BE2C (cell line): ENCODE data around the gene BABAM2.

Experiments used
- DNase-seq: peaks from one replicate; pipeline ENCODE4 v3.0.0-alpha.2; 2020
- H3K27me3 ChIP-seq: fragments of 250-450 bp; sonication (Bioruptor Pico); 2 replicates; pipeline ENCODE4 v1.5.1; 2020; ENCODE audit warnings: mild to moderate bottlenecking
- H3K36me3 ChIP-seq: fragments of 250-450 bp; sonication (Bioruptor Pico); 2 replicates; pipeline ENCODE4 v1.5.1; 2020; ENCODE audit warnings: mild to moderate bottlenecking
- H3K4me1 ChIP-seq: fragments of 250-450 bp; sonication (Bioruptor Pico); 2 replicates; pipeline ENCODE4 v1.5.1; 2020
- H3K4me3 ChIP-seq: 2 replicates; pipeline ENCODE4 v1.5.1; 2011; ENCODE audit warnings: low read depth, low read length
- H3K9me3 ChIP-seq: fragments of 250-450 bp; sonication (Bioruptor Pico); 2 replicates; pipeline ENCODE4 v1.5.1; 2020
- TF ChIP-seq, protein P1 (sequence below): IDR thresholded peaks from 2 replicates; pipeline ENCODE4 v1.5.1; 2012; ENCODE audit warnings: mild to moderate bottlenecking, low read depth, low read length

The BABAM2 gene

DNA sequence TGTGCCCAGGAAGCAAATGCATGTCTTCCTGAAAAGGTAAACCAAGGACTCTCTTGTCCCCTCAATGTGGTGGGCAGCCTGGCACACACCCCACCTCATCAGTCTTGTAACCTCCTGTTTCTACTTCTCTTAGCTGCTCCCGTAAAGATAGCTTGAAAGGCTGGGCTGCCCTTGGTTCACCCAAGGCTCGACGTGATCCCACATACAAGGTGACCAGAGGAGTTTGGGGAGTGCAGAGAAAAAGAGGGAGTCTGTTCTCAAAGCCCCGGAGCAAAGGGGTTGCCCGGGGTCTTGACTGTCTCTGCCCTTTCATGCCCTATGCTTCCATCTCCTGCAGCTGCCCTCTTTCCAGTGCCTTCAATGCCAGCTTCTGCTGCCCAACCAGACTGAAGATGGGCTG is 483.8 kb downstream of the BABAM2 start:
- no peak for DNase-seq
- no peaks in the 10 kb centered on the region for H3K27me3 ChIP-seq
- H3K4me1 ChIP-seq, result no peaks in the 10 kb centered on the region; the same call in 1 of the 2 replicates
- TF ChIP-seq, protein P1, sequence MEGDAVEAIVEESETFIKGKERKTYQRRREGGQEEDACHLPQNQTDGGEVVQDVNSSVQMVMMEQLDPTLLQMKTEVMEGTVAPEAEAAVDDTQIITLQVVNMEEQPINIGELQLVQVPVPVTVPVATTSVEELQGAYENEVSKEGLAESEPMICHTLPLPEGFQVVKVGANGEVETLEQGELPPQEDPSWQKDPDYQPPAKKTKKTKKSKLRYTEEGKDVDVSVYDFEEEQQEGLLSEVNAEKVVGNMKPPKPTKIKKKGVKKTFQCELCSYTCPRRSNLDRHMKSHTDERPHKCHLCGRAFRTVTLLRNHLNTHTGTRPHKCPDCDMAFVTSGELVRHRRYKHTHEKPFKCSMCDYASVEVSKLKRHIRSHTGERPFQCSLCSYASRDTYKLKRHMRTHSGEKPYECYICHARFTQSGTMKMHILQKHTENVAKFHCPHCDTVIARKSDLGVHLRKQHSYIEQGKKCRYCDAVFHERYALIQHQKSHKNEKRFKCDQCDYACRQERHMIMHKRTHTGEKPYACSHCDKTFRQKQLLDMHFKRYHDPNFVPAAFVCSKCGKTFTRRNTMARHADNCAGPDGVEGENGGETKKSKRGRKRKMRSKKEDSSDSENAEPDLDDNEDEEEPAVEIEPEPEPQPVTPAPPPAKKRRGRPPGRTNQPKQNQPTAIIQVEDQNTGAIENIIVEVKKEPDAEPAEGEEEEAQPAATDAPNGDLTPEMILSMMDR, result no peak
- H3K4me3 ChIP-seq, result no peak overlapping the region
- H3K36me3 ChIP-seq, result no peaks in the 10 kb centered on the region
- H3K9me3 ChIP-seq, result no peaks in the 10 kb centered on the region

DNA sequence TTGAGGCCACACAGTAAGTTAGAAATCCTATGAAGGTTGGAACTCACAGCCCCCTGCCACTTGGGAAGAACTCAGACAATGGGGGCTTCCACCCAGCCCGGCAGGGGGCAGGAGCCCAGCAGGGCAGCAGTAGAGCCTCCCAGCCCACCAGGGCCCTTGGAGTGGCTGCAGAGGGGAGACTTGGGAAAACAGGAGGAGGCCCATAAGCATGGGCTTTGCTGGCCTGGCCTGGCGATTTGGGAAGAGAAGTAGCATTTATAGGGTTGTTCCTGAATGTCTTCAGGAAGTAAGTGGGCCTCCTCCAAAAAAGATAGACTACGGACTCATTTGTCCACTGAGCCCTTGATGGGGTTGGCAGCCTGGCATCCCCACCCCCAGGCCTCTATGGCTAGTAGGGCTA is 484.7 kb downstream of the BABAM2 start:
- Histone ChIP-seq H3K36me3 (no peaks in the 10 kb centered on the region), H3K9me3 (no peaks in the 10 kb centered on the region), H3K4me3 (no peak overlapping the region), H3K27me3 (no peaks in the 10 kb centered on the region), H3K4me1 (no peaks in the 10 kb centered on the region; the same call in 1 of the 2 replicates)
- DNase-seq, result no peak
- TF ChIP-seq, protein P1, result no peak

DNA sequence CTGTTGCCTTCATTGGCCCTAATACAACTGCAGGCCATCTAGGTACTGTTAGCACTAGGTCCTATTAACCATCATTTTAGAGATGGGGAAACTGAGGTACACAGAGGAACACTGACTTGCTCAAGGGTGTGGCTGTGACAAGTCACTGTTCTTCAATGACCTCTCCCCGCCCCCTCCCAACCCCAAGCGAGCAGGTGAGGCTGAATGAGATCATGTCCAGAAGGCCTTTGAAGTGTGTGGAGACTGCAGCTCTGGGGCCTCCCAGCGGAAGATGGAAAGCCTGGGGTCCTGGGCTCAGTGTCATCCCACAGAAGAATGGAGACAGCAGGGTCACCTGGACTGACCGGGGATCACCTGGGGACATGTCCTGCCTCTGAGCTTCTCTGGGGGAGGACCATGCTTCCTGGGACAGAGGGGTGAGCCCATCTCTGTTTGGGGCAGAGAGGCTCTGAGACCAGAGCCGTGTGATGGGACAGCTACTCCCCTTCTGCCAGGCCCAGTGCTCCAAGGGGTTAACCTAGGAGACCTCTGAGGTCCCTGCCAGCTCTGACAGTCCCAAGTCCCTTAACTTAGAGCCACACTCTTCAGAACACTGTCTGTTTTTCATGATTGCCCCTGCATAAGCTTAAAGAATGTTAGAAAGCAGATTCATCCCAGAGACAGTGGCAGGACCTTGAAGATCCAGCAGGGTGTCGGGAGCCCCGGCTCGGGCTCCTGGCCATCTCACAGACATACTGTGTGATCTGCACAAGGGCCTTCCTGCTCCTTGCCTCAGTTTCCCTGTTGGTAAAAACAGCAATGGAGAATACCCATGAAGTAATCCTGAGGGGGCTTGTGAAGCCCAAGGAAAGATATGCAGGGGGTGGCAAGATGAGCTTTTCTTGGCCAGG is 485.5 kb downstream of the BABAM2 start:
- no peaks in the 10 kb centered on the region; the same call in 1 of the 2 replicates for H3K4me1 ChIP-seq
- no peak for DNase-seq
- no peaks in the 10 kb centered on the region for H3K27me3 ChIP-seq
- no peaks in the 10 kb centered on the region for H3K36me3 ChIP-seq
- TF ChIP-seq, protein P1, result no peak
- H3K4me3 ChIP-seq, result no peak overlapping the region
- H3K9me3 ChIP-seq, result no peaks in the 10 kb centered on the region

DNA sequence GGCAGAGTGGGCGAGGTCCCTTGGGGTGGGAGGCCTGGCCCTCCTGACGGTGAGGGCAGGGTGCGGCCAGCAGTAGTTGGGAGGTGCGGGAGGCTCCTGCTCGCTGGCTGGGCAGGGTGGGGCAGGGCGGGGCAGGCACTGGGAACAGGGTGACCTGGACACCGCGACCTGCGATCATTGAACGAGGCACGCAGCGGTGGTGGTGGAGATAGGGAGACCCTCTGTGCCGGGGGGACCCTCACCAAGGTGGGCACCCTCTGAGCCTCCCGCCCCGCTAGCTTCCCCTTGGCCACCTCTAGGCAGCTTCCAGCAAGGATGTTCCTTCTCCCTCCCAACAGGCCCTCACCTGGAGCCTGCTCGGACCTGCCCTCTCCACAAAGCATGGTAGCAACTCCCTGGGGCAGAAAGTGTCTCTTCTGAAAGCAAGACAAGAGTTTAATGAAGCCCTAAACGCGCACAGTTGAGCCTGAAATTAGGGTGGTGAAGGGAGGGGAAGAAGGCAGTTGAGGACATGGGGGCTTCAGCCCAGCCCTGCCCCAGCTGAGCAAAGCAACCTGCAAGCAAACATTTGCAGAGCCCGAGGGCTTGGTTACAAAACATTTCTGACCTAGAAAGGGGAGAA is 486.8 kb downstream of the BABAM2 start:
- TF ChIP-seq, protein P1, result no peak
- Histone ChIP-seq H3K9me3 (no peaks in the 10 kb centered on the region), H3K4me3 (no peak overlapping the region), H3K27me3 (no peaks in the 10 kb centered on the region), H3K36me3 (no peaks in the 10 kb centered on the region), H3K4me1 (no peaks in the 10 kb centered on the region; the same call in 1 of the 2 replicates)
- DNase-seq, result no peak

- no peak overlapping the region for H3K4me3 ChIP-seq
- H3K9me3 ChIP-seq, result no peaks in the 10 kb centered on the region
- no peaks in the 10 kb centered on the region for H3K27me3 ChIP-seq
- H3K36me3 ChIP-seq, result no peaks in the 10 kb centered on the region
- TF ChIP-seq, protein P1, result no peak
- DNase-seq, result no peak
- H3K4me1 ChIP-seq, result no peaks in the 10 kb centered on the region; the same call in none of the 2 replicates
These were observed 487.6 kb downstream of the BABAM2 start for GRCh38 chr2:28377984-28378678.
